NCI-H526 treated with DMSO at 0.1 percent for 48 hours (cell line): Measurements from ENCODE around the gene SCLY.

Experiments used
- DNase-seq: peaks from one replicate; lab custom pipeline; 2025; lab: John Stamatoyannopoulos, UW

Gene SCLY

DNA sequence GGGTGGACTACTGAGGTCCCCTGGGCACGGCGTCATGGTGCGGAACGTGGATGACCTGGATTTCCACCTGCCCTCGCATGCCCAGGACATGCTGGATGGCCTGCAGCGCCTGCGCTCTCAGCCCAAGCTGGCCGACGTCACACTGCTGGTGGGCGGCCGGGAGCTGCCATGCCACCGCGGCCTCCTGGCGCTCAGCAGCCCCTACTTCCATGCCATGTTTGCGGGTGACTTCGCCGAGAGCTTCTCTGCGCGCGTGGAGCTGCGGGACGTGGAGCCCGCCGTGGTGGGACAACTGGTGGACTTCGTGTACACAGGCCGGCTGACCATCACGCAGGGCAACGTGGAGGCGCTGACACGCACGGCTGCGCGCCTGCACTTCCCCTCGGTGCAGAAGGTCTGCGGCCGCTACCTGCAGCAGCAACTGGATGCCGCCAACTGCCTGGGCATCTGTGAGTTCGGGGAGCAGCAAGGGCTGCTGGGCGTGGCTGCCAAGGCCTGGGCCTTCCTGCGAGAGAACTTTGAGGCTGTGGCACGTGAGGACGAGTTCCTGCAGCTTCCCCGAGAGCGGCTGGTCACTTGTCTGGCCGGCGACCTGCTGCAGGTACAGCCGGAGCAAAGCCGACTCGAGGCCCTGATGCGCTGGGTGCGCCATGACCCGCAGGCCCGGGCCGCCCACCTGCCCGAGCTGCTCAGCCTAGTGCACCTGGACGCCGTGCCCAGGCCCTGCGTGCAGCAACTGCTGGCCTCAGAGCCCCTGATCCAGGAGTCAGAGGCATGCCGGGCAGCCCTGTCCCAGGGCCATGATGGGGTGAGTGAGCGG lies 80.1 kb downstream of the SCLY start:
- no peak for DNase-seq

- no peak for DNase-seq
These were observed 80.9 kb downstream of the SCLY start for GRCh38 chr2:238141541-238142318.

DNA sequence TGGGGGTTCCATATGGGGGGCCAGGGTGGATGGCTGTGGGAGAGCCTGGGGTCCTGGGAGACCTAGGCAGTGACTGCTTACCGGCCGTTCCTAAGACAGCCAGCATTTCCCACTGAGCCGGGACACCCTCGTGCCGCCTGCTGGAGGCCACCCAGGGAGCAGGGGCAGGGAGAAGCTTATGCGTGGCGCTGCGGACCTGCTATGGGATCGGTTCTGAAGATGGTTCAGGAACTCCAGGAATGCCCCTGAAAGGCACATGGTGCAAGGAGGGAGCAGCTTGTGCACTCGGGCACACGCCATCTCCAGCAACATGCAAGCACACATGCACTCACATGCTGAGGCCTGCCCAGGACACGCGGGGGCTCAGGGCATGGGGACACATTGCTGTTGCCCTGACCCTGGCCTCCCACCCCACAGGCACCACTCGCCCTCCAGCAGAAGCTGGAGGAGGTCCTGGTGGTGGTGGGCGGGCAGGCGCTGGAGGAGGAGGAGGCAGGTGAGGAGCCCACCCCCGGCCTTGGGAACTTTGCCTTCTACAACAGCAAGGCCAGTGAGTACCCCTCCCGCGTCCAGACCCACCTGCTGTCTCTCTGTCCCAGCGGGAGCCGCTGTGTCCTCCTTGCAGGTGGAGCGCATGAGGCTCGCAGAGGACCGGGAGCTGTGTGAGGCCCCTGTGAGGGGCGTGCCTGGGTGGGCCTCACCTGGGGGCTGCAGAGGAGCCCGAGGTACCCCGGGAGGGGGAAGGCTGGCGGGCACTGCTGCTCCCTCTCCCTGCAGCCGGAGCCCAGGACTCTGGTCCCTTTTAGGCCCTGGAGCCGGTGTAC lies 81.8 kb downstream of the SCLY start:
- DNase-seq = no peak

- DNase-seq = no peak
These were observed 82.6 kb downstream of the SCLY start for GRCh38 chr2:238143239-238143951.

GRCh38 chr2:238144262-238144661 lies 83.5 kb downstream of the SCLY start:
- DNase-seq = no peak

GRCh38 chr2:238145046-238145445 lies 84.2 kb downstream of the SCLY start:
- DNase-seq = no peak

- no peak for DNase-seq
These were observed 85.0 kb downstream of the SCLY start for GRCh38 chr2:238145851-238146250.

DNA sequence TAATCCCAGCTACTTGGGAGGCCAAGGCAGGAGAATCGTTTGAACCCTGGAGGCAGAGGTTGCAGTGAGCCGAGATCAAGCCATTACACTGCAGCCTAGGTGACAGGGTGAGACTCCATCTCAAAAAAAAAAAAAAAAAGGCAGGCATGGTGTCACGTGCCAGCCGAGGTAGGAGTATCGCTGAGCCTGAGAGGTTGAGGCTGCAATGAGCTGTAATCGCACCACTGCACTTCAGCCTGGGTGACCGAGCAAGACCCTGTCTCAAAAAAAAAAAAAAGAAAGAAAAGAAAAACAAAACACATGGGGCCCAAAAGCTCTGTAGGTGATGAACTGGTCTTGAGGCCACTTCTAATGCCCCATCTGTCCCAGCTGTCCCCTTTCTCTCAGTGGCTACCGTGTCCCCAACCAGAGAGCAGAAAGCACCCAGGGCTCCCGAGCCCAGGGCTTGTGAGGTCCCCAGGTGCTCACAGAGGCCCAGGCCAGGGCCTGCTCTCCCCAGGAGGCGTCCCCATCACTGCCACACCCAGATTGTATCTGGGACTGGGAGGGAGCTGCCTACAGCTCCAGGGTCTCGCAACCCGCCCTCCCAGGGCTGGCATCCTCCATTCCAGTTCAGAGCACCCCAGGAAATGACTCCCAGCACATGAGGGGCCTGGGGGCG lies 86.2 kb downstream of the SCLY start:
- DNase-seq = no peak

DNA sequence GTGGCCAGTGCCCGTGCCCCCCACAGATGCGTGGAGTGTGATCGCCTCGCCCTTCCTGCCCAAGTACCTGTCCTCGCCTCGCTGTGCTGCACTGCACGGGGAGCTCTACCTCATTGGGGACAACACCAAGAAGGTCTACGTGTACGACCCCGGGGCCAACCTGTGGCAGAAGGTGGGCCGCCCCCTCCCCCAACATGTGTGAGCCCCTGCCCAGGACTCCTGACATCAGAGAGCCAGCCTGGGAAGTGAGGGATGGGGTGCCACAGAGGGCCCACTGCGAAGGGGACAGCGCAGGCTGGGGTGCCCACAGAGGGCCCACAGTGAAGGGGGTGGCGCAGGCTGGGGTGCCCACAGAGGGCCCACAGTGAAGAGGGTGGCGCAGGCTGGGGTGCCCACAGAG lies 88.2 kb downstream of the SCLY start:
- DNase-seq = no peak
